Renal pelvis (tissue), 4 donors: ENCODE results near the gene TULP3. TPM values are rescaled to one million over a fixed set of nuclear protein-coding genes. Genes with fewer than 3 reads are reported as not detected.
"Not testable (repeated sequence)": the region's sequence is repeated elsewhere in the genome, so short reads cannot be mapped to it uniquely, and the experiment has no call there.

ENCODE experiments used
- DNase-seq: peaks from one replicate; pipeline ENCODE4 v3.0.0-alpha.2; 2013
- polyA plus RNA-seq, 3 donors: library from polyadenylated mRNA; unstranded; fragments of 120-200 nt; gene quantifications; one replicate each; pipeline ENCODE4 v1.2.1, GENCODE V29; 2013; ENCODE audit not compliant: insufficient read length in 3 of 3

The TULP3 gene
- polyA plus RNA-seq, 3 donors, result 31.0 to 33.3 (median 31.6) TPM

DNA sequence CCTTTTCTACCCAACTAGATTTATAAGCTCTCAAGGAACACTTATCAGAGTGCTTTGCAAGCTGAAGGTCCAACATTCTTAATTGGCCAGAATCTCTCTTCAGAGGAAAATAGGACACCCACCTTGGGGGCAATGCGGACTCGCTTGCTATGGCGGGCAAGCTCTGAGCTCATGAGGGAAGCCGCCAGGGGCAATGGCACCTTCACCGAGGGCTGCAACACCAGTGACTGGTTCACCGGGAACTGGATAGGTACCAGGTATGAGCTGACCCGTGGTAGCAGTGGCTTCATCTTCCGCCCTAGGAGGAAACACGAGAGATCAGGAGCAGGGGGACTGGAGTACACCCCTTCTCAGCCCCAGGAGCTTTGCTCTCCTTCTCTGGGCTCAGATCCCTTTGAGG, 26.5 kb upstream of the TULP3 start:
- no peak for DNase-seq

- not testable (repeated sequence) for DNase-seq
Measured at GRCh38 chr12:2868986-2869632, 21.6 kb upstream of the TULP3 start.

- no peak for DNase-seq
Measured at GRCh38 chr12:2876431-2877046, 14.2 kb upstream of the TULP3 start.

DNA sequence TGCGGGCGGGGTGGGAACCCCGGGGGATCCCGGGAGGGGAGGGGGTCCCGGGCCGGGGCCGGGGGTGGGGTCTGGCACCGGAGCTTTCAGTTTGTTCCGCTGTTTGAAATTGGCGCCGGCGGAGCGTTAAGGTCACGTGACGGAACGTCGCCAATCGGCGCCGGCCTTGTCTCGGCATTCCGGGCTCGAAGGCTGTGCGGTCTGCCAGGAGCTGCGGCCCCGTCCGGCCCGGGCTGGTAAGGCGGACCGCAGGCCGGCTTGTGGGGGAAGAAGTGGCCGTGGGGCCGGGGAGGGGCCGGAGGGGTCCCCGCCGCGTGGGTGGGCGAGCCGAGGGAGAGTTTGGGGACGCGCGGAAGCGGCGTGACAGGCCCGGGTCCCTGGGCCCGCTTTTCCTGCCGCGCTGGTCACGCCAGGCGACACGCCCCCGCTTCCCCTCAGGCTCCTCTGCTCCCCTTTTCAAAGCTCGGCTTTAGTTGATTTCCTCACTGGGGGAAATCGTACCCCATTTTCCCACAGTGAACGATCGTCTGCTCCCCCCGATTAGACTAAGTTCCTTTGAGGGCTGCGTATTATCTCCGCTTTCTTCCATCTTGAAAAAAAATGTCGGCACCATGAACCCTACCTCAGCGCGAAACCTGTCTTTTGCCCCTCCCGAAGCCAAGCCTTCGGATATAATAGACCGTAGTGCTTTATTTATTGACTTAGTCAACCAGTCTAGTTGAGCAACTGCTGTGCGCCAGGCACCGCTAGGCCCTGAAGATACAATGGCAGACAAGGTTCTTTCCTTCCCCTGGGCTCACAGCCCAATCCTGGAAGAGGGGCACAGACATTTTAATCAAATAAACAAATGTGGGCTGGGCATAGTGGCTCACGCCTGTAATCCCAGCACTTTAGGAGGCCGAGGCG, 13.4 kb upstream of the TULP3 start, which contains the start of the genes FOXM1 and RHNO1:
FOXM1 (minus strand) TSS at position 128 of the 906 bp plus-strand sequence. CDS start 2,696 bp downstream, outside the sequence.
RHNO1 (plus strand) TSS at position 177 of the 906 bp plus-strand sequence. CDS start 8,144 bp downstream, outside the sequence.
- peak; percentile 90 for DNase-seq

- no peak for DNase-seq
Measured at GRCh38 chr12:2877953-2878732, 12.5 kb upstream of the TULP3 start.

- no peak for DNase-seq
Measured at GRCh38 chr12:2879853-2880252, 10.8 kb upstream of the TULP3 start.

- no peak for DNase-seq
Measured at GRCh38 chr12:2884810-2885209, 5.9 kb upstream of the TULP3 start.

- DNase-seq, result peak; percentile 28
Measured at GRCh38 chr12:2886768-2887450, 3.8 kb upstream of the TULP3 start.

GRCh38 chr12:2890001-2890387, 697 bp upstream of the TULP3 start:
- no peak for DNase-seq

DNA sequence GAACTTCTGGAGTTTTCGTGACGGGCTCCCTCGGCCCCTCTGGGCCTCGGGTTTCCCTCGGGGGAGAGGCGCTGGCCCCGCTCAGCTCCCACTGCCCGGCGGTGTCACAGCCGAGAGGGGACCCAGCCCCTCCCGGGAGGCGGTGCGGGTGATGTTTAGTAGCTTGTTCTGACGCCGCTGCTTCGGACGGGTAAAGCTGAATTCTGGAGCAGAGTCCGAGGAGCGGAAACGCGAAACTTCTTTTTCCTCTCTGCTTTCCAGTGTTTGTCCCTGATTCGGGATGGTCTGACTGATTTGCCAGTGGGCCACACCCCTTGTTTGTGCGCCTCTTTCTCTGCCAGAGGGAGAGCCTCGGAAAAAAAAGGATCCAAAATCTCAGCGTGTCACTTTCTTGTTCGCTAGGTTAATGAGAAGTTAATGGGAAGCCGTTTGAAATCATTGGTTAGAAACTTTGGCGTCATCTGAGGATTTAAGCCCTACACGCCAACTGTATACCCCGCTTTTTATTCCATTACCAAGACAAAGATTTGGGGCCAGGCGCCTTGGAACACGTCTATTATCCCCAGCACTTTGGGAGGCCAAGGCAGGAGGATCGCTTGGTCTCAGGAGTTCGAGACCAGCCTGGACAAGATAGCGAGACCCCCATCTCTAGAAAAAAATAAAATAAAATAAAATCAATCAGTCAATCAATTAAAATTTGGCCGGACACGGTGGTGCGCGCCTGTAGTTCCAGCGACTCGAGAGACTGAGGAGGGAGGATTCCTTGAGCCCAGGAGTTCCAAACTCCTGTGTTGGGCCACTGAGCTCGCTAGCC, 756 bp downstream of the TULP3 start:
- peak; percentile 76 for DNase-seq

GRCh38 chr12:2892246-2892645, 1.6 kb downstream of the TULP3 start:
- no peak for DNase-seq

DNA sequence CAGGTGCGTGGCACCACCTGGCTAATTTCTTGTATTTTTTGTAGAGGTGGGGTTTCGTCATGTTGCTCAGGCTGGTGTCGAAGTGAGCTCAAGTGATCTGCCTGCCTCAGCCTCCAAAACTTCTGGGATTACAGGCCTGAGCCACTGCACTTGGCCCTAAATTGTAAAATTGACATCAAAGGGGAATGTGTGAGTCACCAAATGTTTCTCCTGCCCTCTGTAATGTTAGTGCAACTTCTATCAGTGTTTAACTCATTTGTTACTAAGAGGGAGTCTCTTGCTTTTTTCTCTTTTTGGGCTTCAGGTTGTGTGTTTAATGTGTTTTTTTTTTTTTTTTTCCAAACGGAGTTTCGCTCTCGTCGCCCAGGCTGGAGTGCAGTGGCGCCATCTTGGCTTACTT, 2.3 kb downstream of the TULP3 start:
- DNase-seq, result no peak

DNA sequence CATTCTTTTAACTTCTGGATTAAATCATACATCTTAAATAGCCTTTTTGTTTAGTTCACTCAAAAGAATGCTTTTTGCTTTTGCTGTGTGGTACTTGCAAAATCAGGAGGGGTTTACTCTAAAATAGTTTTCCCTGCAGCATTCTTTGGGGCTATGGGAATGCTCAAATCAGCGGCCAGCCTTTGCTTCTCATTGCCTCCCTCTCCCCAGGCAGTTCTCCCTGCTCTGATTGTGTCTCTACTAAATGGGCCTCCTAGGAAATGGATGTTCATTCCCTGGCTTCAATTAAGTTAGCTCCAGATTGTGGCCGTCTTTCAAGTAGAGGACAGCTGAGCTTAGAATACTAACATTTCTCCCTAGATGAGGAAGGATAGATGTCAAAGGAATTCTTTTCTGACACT, 4.4 kb downstream of the TULP3 start:
- DNase-seq, result no peak

GRCh38 chr12:2895511-2895910, 4.8 kb downstream of the TULP3 start:
- DNase-seq, result no peak

DNA sequence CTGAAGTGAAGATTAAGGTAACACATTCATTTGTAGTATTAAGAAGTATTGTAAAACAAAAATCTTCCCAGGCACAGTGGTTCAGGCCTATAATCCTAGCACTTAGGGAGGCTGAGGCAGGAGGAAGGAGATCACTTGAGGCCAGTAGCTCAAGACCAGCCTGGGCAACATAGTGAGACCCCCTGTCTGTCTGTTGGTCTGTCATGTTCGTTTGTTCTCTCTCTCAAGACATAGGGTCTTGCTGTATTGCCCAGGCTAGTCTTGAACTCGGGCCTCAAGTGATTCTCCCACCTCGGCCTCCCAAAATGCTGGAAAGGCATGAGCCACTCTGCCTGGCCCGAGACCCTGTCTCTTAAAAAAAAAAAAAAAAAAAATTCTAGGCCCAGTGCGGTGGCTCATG, 6.7 kb downstream of the TULP3 start:
- no peak for DNase-seq

- DNase-seq, result no peak
Measured at GRCh38 chr12:2900642-2901041, 10.0 kb downstream of the TULP3 start.

GRCh38 chr12:2902272-2902880, 11.7 kb downstream of the TULP3 start:
- DNase-seq, result no peak

GRCh38 chr12:2904260-2904659, 13.6 kb downstream of the TULP3 start:
- no peak for DNase-seq

DNA sequence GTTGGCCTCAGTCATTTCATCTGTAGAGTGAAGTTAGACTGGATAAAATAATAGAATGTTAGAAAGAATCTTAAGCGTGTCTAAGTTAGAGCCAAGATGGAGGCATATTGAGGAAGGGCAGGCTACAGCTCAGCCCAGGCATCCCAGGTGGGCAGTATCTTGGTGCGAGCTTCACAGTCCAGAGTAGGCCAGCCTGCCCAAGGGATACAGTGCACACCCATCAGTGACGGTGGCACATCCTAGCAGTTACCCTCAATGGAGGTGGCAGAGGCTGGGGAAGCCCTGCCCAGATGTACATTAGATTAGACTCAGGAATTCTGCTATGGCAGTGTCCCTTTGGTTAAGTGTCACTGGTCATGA, 21.5 kb downstream of the TULP3 start:
- no peak for DNase-seq

DNA sequence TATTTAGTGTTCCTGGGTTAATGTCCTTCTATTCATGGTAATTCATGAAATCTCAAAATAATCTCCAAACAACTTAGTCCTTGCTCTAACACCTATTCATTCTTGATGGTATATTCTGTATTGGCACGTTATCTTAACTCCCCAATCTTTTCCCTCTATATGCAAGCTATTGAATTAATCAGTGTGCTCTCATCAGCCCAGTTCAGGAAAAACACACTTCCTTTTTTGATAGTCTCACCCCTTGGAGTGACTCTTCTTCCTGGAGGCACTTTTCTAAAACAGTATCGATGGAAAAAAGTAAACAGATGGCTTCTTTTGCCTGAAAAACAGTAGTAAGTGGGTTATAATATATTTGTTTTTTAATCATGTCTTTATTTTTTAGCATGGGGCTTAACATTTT, 28.6 kb downstream of the TULP3 start:
- no peak for DNase-seq
